H1 (cell line): ENCODE measurements around the gene BEAN1. TPM values are rescaled to one million over a fixed set of nuclear protein-coding genes. Genes with fewer than 3 reads are reported as not detected.

Experiments
- CTCF ChIA-PET: fragments of 300-600 bp; sonication (Branson Sonifier 250); formaldehyde crosslinking; loops from one replicate; lab custom pipeline; 2021; ENCODE audit not compliant: partially characterized antibody; lab: Charles Lee
- POLR2A ChIA-PET: fragments of 300-600 bp; sonication (Branson Sonifier 250); formaldehyde crosslinking; loops from one replicate; lab custom pipeline; 2021; ENCODE audit warnings: inconsistent platforms; ENCODE audit not compliant: partially characterized antibody; lab: Charles Lee
- DNase-seq, 2 experiments: peaks; one replicate each; pipeline versions ENCODE4 v3.0.0 to v3.0.0-alpha.2; 2010 to 2022; ENCODE audit warnings: low spot score in 2 of 2, low read depth in 1 of 2, mixed read lengths in 1 of 2
- FAIRE-seq: peaks from 2 replicates; lab custom pipeline; 2011; peaks lifted over from hg19 to GRCh38; lab: Jason Lieb, UNC
- H2AFZ ChIP-seq: 2 replicates; pipeline ENCODE4 v1.8.1; 2012; ENCODE audit warnings: low read length, inconsistent platforms
- H2AK5ac ChIP-seq: 2 replicates; pipeline ENCODE4 v1.6.1; 2013; ENCODE audit warnings: low read depth, low read length
- H2BK120ac ChIP-seq: replicated peaks from 2 replicates; pipeline ENCODE3; 2013; ENCODE audit warnings: low read depth, low read length, inconsistent platforms
- H2BK12ac ChIP-seq: 2 replicates; pipeline ENCODE4 v1.6.1; 2013; ENCODE audit warnings: low read depth, low read length
- H2BK15ac ChIP-seq: 2 replicates; pipeline ENCODE4 v1.6.1; 2013; ENCODE audit warnings: low read length
- H2BK20ac ChIP-seq: 2 replicates; pipeline ENCODE4 v1.6.1; 2013; ENCODE audit warnings: low read length
- H2BK5ac ChIP-seq: 2 replicates; pipeline ENCODE4 v1.6.1; 2013; ENCODE audit warnings: low read depth, low read length
- H3K14ac ChIP-seq: 2 replicates; pipeline ENCODE4 v1.6.1; 2013; ENCODE audit warnings: inconsistent platforms; ENCODE audit not compliant: insufficient read length
- H3K18ac ChIP-seq: 2 replicates; pipeline ENCODE4 v1.6.1; 2013; ENCODE audit warnings: low read length; ENCODE audit errors: extremely low read depth
- H3K23ac ChIP-seq: 2 replicates; pipeline ENCODE4 v1.6.1; 2013; ENCODE audit warnings: inconsistent platforms; ENCODE audit not compliant: insufficient read length
- H3K23me2 ChIP-seq: 2 replicates; pipeline ENCODE4 v1.6.1; 2013; ENCODE audit warnings: low read depth, low read length
- H3K27ac ChIP-seq: 2 replicates; pipeline ENCODE4 v1.6.1; 2011; ENCODE audit warnings: low read depth, low read length, inconsistent platforms
- H3K27me3 ChIP-seq, 4 experiments: replicated peaks in 1 of 4; 1 replicate in 1 of 4; 2 replicates in 3 of 4; pipeline versions ENCODE4 v1.6.1 to v1.8.1; 2011 to 2013; ENCODE audit warnings: low read length in 3 of 4, mild to moderate bottlenecking in 3 of 4, inconsistent platforms in 2 of 4, mixed read lengths in 2 of 4, moderate library complexity in 1 of 4; ENCODE audit not compliant: control insufficient read depth in 3 of 4, insufficient read depth in 3 of 4; ENCODE audit errors: extremely low read depth in 1 of 4
- H3K36me3 ChIP-seq, 4 experiments: 2 replicates each; pipeline versions ENCODE4 v1.6.1 to v1.8.1; 2011 to 2013; ENCODE audit warnings: mild to moderate bottlenecking in 4 of 4, low read length in 3 of 4, moderate library complexity in 2 of 4, control low read depth in 1 of 4, inconsistent platforms in 1 of 4; ENCODE audit not compliant: insufficient read depth in 4 of 4, control insufficient read depth in 2 of 4
- H3K4ac ChIP-seq: replicated peaks from 2 replicates; pipeline ENCODE3; 2013; ENCODE audit warnings: low read length, low read depth, mixed read lengths, inconsistent platforms; ENCODE audit not compliant: insufficient read length
- H3K4me1 ChIP-seq, 4 experiments: replicated peaks in 1 of 4; 1 replicate in 1 of 4; 2 replicates in 3 of 4; pipeline versions ENCODE4 v1.6.1 to v1.8.1; 2011 to 2013; ENCODE audit warnings: low read length in 3 of 4, inconsistent platforms in 2 of 4, mixed read lengths in 1 of 4; ENCODE audit not compliant: insufficient read depth in 4 of 4, control insufficient read depth in 3 of 4
- H3K4me2 ChIP-seq, 2 experiments: 2 replicates each; pipeline versions ENCODE4 v1.6.1 to v1.8.1; 2011 to 2013; ENCODE audit warnings: low read depth in 2 of 2, low read length in 2 of 2, control low read depth in 1 of 2, inconsistent platforms in 1 of 2, mild to moderate bottlenecking in 1 of 2; ENCODE audit not compliant: insufficient read depth in 1 of 2
- H3K4me3 ChIP-seq, 4 experiments: fragments of 200-600, 300-600 bp in 1 of 4; sonication (generic), shearing (Covaris generic), sonication (Bioruptor Twin) in 1 of 4; 2 replicates each; pipeline versions ENCODE4 v1.5.1 to v1.8.1; 2011 to 2016; ENCODE audit warnings: low read length in 4 of 4, low read depth in 3 of 4, control low read depth in 2 of 4, inconsistent platforms in 2 of 4, mild to moderate bottlenecking in 2 of 4, mixed read lengths in 1 of 4, moderate library complexity in 1 of 4; ENCODE audit not compliant: insufficient read depth in 2 of 4; ENCODE audit errors: extremely low read depth in 1 of 4
- H3K56ac ChIP-seq: replicated peaks from 2 replicates; pipeline ENCODE3; 2013; ENCODE audit warnings: low read depth, mild to moderate bottlenecking, mixed read lengths, low read length, inconsistent platforms; ENCODE audit not compliant: insufficient read length
- H3K79me1 ChIP-seq: 2 replicates; pipeline ENCODE4 v1.6.1; 2013; ENCODE audit warnings: low read depth, low read length, control low read depth
- H3K79me2 ChIP-seq, 2 experiments: 2 replicates each; pipeline versions ENCODE4 v1.6.1 to v1.8.1; 2012 to 2013; ENCODE audit warnings: low read length in 2 of 2, mild to moderate bottlenecking in 2 of 2, inconsistent platforms in 1 of 2; ENCODE audit not compliant: insufficient read depth in 2 of 2, control insufficient read depth in 1 of 2
- H3K9ac ChIP-seq, 4 experiments: replicated peaks in 1 of 4; 1 replicate in 1 of 4; 2 replicates in 3 of 4; pipeline versions ENCODE4 v1.6.1 to v1.8.1; 2011 to 2013; ENCODE audit warnings: low read depth in 3 of 4, low read length in 3 of 4, control low read depth in 2 of 4, mild to moderate bottlenecking in 2 of 4, moderate library complexity in 2 of 4, inconsistent platforms in 1 of 4; ENCODE audit errors: extremely low read depth in 1 of 4
- H3K9me3 ChIP-seq, 2 experiments: 2 replicates each; pipeline versions ENCODE4 v1.6.1 to v1.8.1; 2012 to 2013; ENCODE audit warnings: mild to moderate bottlenecking in 2 of 2, moderate library complexity in 2 of 2, control low read depth in 1 of 2, inconsistent platforms in 1 of 2, low read depth in 1 of 2, low read length in 1 of 2, mixed read lengths in 1 of 2; ENCODE audit not compliant: insufficient read depth in 2 of 2
- H4K20me1 ChIP-seq, 2 experiments: replicated peaks in 1 of 2; 2 replicates each; pipeline versions ENCODE3 to v1.8.1; 2011 to 2013; ENCODE audit warnings: inconsistent platforms in 2 of 2, low read length in 2 of 2, mild to moderate bottlenecking in 1 of 2; ENCODE audit not compliant: insufficient read depth in 2 of 2, control insufficient read depth in 1 of 2
- H4K5ac ChIP-seq: 2 replicates; pipeline ENCODE4 v1.6.1; 2013; ENCODE audit warnings: low read length, low read depth, mixed read lengths, inconsistent platforms; ENCODE audit not compliant: insufficient read length
- H4K8ac ChIP-seq: 2 replicates; pipeline ENCODE4 v1.8.0; 2013; ENCODE audit warnings: mild to moderate bottlenecking, moderate library complexity, low read length, inconsistent platforms; ENCODE audit not compliant: insufficient read depth; ENCODE audit errors: extremely low read depth
- H4K91ac ChIP-seq: replicated peaks from 2 replicates; pipeline ENCODE3; 2013; ENCODE audit warnings: low read length, mixed read lengths, inconsistent platforms; ENCODE audit not compliant: insufficient read length
- HDAC2 ChIP-seq, 2 experiments: fragments of 300-600 bp in 1 of 2; sonication (generic) in 1 of 2; IDR thresholded peaks; 2 replicates each; pipeline ENCODE4 v1.6.1; 2011 to 2012; ENCODE audit warnings: low read depth in 2 of 2, low read length in 2 of 2, mild to moderate bottlenecking in 2 of 2, moderate library complexity in 2 of 2, borderline replicate concordance in 1 of 2, inconsistent platforms in 1 of 2
- JUN ChIP-seq: IDR thresholded peaks from 2 replicates; pipeline ENCODE4 v1.6.1; 2011; ENCODE audit warnings: low read depth, mild to moderate bottlenecking, improper control_type of control experiment, low read length
- MAFK ChIP-seq: IDR thresholded peaks from 2 replicates; pipeline ENCODE4 v1.6.1; 2012; ENCODE audit warnings: low read depth, mild to moderate bottlenecking, improper control_type of control experiment, low read length
- POLR2AphosphoS5 ChIP-seq: IDR thresholded peaks from 2 replicates; pipeline ENCODE4 v1.6.1; 2011; ENCODE audit warnings: low read depth, low read length
- POU5F1 ChIP-seq: IDR thresholded peaks from 2 replicates; pipeline ENCODE4 v1.6.1; 2011; ENCODE audit warnings: low read depth, mild to moderate bottlenecking, low read length, moderate library complexity
- RXRA ChIP-seq: IDR thresholded peaks from 2 replicates; pipeline ENCODE4 v1.6.1; 2011; ENCODE audit warnings: low read depth, mild to moderate bottlenecking, low read length, moderate library complexity; ENCODE audit not compliant: insufficient read depth
- TAF1 ChIP-seq: IDR thresholded peaks from 2 replicates; pipeline ENCODE4 v1.6.1; 2011; ENCODE audit warnings: mild to moderate bottlenecking, low read depth, low read length
- YY1 ChIP-seq: IDR thresholded peaks from 2 replicates; pipeline ENCODE4 v1.6.1; 2011; ENCODE audit warnings: low read depth, mild to moderate bottlenecking, low read length
- WGBS, 2 experiments: shearing (Covaris generic) in 1 of 2; methylation state at CpG; one replicate each; pipeline versions ENCODE4 v1.1.6 to v1.1.7; 2013 to 2015; ENCODE audit warnings: low lambda C conversion rate in 2 of 2, mixed read lengths in 2 of 2, inconsistent platforms in 1 of 2, low coverage in 1 of 2, missing lambda C conversion rate in 1 of 2; ENCODE audit not compliant: insufficient replicate concordance in 2 of 2, insufficient coverage in 1 of 2, insufficient read length in 1 of 2; ENCODE audit errors: extremely low coverage in 1 of 2, missing lambda C conversion rate in 1 of 2; 5-methylcytosine and 5-hydroxymethylcytosine counted together
- polyA plus RNA-seq, 7 experiments: library from polyadenylated mRNA; depleted of rRNA in 3 of 7; stranded (reverse) in 5 of 7; unstranded in 2 of 7; fragments of >200 nt in 5 of 7; fragments of 200-250 nt in 2 of 7; gene quantifications; 1 replicate in 5 of 7; 2 replicates in 1 of 7; 4 replicates in 1 of 7; pipeline versions ENCODE4 v1.2.1 to v1.2.3, GENCODE V29; 2011 to 2013; ENCODE audit warnings: missing spikeins in 2 of 7, mixed read lengths in 2 of 7
- total RNA-seq: library from RNA; stranded (reverse); fragmentation: NEBNext Ultra II Directional; extraction: Animal tissue kit (Norgen Biotek cat#: 25700); gene quantifications from 2 replicates; pipeline ENCODE4 v1.2.1, GENCODE V29; 2021
- TF ChIP-seq, protein P1 (sequence below): IDR thresholded peaks from 2 replicates; pipeline ENCODE4 v1.6.1; 2011; ENCODE audit warnings: low read length, improper control_type of control experiment
- TF ChIP-seq, protein P2 (sequence below), 3 experiments: IDR thresholded peaks; 1 replicate in 2 of 3; 2 replicates in 1 of 3; pipeline versions ENCODE4 v1.5.1 to v1.6.1; 2011; ENCODE audit warnings: low read length in 3 of 3, mild to moderate bottlenecking in 3 of 3, inconsistent platforms in 2 of 3, low read depth in 1 of 3, moderate library complexity in 1 of 3; ENCODE audit not compliant: insufficient read depth in 1 of 3; ENCODE audit errors: control extremely low read depth in 1 of 3

Gene BEAN1
- total and polyA plus RNA-seq, 2 of the 8 experiments (the other 6 are each of a cell fraction or from before 2014, with no cell fraction given): 0.08 TPM; not detected in 1

DNA sequence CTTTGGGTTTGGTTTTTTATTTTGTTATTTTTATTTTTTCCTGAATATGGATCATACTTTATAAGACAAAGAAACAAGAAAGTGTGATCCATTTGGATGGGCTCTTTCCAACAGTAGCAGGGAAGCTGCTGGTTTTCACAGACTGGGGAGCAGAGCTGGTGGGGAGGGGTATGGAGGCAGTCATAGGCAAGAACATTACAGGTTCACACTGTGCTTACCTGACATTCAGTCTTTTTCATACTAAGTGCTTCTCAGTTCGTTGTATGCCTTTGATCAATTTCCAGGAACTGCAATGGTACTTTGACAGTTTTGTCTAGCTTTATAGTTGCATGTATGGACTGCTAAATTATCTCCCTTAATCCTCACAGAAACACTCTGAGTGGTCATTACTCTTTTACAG is 27.7 kb downstream of the BEAN1 start:
- Histone ChIP-seq H4K91ac (no peak overlapping the region), H4K20me1 (no peaks in the 10 kb centered on the region), H2AK5ac (no peak overlapping the region), H3K9me3 (no peaks in the 10 kb centered on the region), H3K4ac (no peak overlapping the region), H2BK120ac (no peak overlapping the region), H2AFZ (no peak overlapping the region), H4K5ac (no peak overlapping the region), H3K14ac (no peak overlapping the region), H3K79me2 (no peaks in the 10 kb centered on the region), H3K9ac (no peak overlapping the region), H3K79me1 (no peaks in the 10 kb centered on the region), H3K23me2 (peaks cover 2% of the 10 kb centered on the region; the same call in 1 of the 2 replicates), H3K23ac (no peak overlapping the region), H2BK15ac (no peak overlapping the region), H3K56ac (no peak overlapping the region), H3K27me3 (no peaks in the 10 kb centered on the region), H2BK5ac (no peak overlapping the region), H3K36me3 (no peaks in the 10 kb centered on the region), H4K8ac (no peak overlapping the region), H2BK12ac (no peak overlapping the region), H3K4me3 (no peak overlapping the region), H3K4me1 (peaks cover 0 to 4% (median under 1%) of the 10 kb centered on the region in 4 experiments; a peak in 1 of 7 replicates), H3K4me2 (no peak overlapping the region), H2BK20ac (no peak overlapping the region), H3K27ac (no peak overlapping the region), H3K18ac (no peak overlapping the region)
- POLR2A ChIA-PET: interaction anchor here (0.6 to 1.8 kb wide), 2 partner anchors 9 to 41 kb away, joined by 4 read pairs; no protein-coding TSS in a partner anchor
- WGBS, 2 experiments: 65% methylated on average over 1 of the region's 1 CpG; no CpG with 5 or more reads in 1 of the 2 experiments
- DNase-seq (no peak), FAIRE-seq (no peak)
- CTCF ChIA-PET: interaction anchor here (0.9 to 5.3 kb wide), 11 partner anchors 11 to 138 kb away, joined by 3 to 30 read pairs (median 5); no protein-coding TSS in a partner anchor
- no peak for TF ChIP-seq MAFK
- TF ChIP-seq YY1: no peak
- no peak for TF ChIP-seq HDAC2 (IDR thresholded peaks at IDR 0.05; ENCODE audit: borderline replicate concordance in 1 of 2, low read depth in 2 of 2, low read length in 2 of 2)
- TF ChIP-seq POLR2AphosphoS5: no peak
- TF ChIP-seq POU5F1: no peak
- TF ChIP-seq, protein P1, sequence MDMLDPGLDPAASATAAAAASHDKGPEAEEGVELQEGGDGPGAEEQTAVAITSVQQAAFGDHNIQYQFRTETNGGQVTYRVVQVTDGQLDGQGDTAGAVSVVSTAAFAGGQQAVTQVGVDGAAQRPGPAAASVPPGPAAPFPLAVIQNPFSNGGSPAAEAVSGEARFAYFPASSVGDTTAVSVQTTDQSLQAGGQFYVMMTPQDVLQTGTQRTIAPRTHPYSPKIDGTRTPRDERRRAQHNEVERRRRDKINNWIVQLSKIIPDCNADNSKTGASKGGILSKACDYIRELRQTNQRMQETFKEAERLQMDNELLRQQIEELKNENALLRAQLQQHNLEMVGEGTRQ: no peak
- TF ChIP-seq, protein P2, sequence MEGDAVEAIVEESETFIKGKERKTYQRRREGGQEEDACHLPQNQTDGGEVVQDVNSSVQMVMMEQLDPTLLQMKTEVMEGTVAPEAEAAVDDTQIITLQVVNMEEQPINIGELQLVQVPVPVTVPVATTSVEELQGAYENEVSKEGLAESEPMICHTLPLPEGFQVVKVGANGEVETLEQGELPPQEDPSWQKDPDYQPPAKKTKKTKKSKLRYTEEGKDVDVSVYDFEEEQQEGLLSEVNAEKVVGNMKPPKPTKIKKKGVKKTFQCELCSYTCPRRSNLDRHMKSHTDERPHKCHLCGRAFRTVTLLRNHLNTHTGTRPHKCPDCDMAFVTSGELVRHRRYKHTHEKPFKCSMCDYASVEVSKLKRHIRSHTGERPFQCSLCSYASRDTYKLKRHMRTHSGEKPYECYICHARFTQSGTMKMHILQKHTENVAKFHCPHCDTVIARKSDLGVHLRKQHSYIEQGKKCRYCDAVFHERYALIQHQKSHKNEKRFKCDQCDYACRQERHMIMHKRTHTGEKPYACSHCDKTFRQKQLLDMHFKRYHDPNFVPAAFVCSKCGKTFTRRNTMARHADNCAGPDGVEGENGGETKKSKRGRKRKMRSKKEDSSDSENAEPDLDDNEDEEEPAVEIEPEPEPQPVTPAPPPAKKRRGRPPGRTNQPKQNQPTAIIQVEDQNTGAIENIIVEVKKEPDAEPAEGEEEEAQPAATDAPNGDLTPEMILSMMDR (IDR thresholded peaks at IDR 0.05; ENCODE audit: control extremely low read depth in 1 of 3, insufficient read depth in 1 of 3, low read depth in 1 of 3, low read length in 3 of 3): no peak
- TF ChIP-seq RXRA: no peak
- TF ChIP-seq JUN: no peak
- TF ChIP-seq TAF1: no peak
